GM21529 (cell line): ENCODE results near the gene HFE.
"Not testable (repeated sequence)": the region's sequence is repeated elsewhere in the genome, so short reads cannot be mapped to it uniquely, and the experiment has no call there.

Experiments used
- ATAC-seq: cut with Tn5 transposase; IDR thresholded peaks from one replicate; pipeline ENCODE4 v1.9.1; 2021; ENCODE audit not compliant: unreplicated experiment

The HFE gene

DNA sequence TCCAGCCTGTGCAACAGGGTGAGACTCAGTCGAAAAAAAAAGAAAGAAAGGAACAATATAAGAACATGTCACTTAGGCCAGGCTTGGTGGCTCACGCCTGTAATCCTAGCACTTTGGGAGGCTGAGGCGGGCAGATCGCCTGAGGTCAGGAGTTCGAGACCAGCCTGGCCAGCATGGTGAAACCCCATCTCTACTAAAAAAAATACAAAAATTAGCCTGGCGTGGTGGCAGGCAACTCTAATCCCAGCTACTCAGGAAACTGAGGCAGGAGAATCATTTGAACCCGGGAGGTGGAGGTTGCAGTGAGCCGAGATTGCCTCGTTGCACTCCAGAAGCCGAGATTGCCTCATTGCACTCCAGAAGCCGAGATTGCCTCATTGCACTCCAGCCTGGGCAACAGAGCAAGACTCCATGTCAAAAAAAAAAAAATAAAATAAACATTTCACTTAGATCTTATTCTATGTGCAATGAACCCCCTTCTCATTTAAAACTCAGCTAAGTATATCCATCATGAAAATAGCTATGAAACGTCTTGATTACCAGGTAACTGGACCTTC, 28.7 kb upstream of the HFE start:
- not testable (repeated sequence) for ATAC-seq

DNA sequence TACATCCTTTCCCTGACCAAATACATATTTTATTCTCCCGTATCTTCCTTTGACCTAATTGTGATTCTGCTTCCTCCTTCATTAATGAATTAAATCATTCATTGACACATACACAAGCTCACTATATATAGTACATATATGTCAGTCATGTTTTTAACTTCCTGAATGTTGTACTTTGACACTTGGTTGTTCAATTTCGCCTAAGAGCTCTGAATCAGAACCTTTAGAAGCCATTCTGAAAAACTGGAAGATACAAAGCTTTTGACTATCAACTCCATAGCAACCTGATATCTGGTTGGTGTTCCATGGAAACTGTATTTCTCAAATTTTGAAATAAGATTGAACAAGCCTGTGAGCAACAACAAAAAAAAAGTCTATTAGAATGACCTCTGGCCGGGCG, 27.3 kb upstream of the HFE start:
- no peak for ATAC-seq

DNA sequence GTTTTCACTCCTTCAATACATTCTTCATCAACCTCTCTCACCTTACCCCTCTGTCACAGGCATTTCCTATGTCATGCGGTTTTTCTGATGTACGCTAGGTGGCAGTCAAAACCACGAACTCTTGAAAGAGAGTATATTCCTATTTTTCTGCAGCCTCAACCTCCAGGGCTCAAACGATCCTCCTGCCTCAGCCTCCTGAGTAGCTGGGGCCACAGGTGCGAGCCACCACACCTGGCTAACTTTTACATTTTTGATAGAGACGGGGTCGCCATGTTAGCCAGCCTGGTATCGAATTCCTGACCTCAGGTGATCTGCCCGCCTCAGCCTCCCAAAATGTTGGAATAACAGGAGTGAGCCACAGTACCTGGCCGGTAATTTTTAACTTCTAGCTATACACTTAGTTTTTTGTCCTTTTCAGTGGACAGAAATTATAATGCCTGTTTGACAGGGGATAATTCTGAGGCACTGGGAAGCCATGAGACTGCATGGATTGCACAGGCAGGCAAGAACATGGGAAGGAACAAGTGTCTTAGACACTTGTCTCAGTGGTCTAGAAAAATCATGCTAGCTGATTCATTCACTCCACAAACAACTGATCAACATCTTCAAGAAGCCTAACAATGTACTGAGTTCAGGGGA, 22.5 kb upstream of the HFE start:
- no peak for ATAC-seq

DNA sequence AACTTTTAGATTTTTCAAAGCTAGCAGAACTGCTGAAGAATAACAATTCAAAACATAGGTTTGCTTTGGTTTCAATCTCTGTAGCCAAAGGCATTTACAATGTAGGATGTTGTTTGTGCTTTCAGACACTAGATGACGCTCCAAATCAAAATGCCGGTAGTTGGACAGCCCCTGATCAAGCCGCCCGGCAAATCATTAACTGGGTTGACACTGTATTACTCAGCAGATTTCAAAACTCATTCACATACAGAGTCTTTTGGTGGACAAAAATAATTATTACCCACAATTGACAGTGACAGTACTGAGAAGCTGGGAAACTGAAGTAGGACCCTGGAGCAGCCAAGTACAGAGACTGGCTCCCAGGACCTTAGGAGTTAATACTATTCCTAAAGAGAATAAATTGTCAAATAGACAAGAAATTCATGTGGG, 21.3 kb upstream of the HFE start:
- peak; percentile 90 for ATAC-seq

DNA sequence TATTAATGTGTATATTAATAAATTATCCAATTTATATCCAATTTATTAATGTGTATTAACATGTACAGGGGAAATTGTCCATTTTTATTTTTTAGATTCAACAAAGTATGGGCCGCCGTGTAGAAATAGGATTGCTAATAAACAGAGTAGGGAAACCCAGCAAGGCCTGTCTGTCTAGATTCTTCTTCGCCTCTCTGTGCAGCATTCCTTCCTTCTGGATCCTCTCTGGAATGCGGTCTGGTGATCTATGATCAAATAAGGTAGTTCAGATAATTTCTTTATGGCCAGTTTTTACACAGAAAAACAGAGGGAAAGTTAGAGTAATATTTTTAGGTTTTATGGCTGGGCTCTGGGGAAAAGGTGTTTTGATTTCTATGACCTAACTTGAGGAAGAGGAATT, 19.9 kb upstream of the HFE start:
- no peak for ATAC-seq

DNA sequence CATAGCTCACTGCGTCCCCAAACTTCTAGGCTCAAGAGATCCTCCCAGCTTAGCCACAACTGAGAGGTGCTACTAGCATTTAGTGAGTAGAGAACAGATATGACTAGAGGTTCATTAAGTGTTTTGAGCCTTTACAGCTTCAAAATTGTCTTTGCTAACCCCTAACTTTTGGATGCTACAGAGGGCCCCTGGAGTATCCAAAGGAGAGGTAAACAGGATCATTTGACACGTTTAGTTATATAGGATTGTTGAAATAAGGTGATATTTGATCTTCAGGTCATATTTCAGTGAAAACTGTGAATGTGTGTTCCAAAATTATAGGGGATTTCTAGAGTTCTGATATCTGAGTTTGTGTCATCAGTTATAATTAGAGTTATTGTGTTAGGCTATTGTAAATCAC, 19.2 kb upstream of the HFE start:
- no peak for ATAC-seq

DNA sequence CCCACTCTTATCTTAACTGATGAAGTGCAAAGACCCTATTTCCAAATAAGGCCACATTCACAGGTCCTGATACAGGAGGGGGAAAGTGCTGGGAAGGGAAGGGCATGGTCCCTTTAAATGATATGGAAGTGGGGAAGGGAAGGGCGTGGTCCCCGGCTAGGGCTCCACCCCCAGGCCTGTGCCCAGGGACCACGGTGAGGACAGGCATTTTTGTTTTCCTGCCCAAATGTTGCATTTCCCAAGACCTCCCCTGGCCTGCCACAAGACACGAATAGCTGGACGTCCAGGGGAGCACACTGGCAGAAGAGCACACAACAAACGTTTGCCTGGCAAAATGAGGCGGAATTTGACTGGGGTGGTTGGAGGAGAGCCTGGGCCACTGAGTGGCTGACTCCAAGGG, 16.1 kb upstream of the HFE start:
- ATAC-seq: no peak

DNA sequence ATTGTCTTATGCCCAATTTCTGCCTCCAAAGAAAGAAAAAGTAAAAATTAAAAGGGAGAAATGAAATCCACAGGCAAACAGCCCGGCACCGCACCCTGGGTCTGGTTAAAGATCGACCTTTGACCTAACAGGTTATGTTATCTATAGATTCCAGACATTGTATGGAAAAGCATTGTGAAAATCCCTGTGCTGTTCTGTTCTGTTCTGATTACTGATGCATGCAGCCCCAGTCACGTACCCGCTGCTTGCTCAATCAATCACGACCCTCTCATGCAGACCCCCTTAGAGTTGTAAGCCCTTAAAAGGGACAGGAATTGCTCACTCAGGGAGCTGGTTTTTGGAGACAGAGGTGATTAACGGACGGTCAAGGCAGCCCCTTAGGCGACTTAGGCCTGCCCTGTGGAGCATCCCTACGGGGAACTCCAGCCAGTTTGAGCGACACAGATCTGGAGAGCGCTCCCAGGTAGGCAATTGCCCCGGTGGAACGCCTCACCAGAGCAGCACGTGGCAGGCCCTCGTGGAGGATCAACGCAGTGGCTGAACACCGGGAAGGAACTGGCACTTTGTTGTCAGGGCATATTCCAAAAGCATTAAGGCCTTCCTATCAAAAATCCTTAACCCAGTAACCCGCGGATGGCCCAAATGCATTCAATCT, 12.0 kb upstream of the HFE start:
- ATAC-seq: no peak

DNA sequence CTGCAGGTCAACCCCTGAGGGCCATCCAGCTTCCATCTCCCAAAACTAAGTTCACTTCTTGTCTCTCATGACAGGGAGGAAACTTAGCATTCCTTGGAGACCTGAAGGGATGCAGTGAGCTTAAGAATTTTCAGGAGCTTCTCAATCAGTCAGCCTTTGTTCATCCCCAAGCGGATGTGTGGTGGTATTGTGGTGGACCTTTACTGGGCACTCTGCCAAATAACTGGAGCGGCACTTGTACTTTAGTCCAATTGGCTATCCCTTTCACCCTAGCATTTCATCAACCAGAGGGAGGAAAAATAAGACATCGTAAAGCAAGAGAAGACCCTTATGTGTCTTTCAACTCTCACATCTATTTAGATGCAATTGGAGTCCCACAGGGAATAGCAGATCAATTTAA, 9.2 kb upstream of the HFE start:
- not testable (repeated sequence) for ATAC-seq

DNA sequence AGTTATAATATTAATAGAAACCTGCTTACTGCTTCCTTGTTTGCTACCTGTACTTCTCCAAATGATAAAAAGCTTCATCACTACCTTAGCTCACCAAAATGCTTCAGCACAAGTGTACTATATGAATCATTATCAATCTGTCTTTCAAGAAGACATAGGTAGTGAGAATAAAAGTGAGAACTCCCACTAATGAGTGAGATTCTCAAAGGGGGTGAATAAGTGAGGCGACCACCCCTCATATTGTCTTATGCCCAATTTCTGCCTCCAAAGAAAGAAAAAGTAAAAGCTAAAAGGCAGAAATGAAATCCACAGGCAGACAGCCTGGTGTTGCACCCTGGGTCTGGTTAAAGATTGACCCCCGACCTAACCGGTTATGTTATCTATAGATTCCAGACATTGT, 6.1 kb upstream of the HFE start:
- ATAC-seq: not testable (repeated sequence)

DNA sequence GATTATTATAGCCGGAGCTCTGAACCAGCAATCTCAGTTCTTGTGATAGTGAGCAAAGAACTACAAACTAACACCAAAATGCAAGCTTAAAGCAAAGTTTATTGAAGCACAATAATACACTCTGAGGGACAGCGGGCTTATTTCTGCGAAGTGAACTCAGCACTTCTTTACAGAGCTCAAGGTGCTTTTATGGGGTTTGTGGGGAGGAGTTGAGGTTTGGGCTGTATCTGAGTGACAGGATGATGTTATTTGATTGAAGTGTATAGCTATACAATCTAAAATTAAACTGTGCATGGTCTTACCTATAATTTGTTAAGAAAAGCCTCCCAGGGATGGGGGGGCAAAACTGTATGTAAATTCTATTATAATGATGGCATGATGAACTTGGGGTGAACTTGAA, 1.0 kb upstream of the HFE start:
- ATAC-seq: no peak

DNA sequence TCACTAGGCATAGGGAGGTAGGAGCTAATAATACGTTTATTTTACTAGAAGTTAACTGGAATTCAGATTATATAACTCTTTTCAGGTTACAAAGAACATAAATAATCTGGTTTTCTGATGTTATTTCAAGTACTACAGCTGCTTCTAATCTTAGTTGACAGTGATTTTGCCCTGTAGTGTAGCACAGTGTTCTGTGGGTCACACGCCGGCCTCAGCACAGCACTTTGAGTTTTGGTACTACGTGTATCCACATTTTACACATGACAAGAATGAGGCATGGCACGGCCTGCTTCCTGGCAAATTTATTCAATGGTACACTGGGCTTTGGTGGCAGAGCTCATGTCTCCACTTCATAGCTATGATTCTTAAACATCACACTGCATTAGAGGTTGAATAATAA, 1.1 kb downstream of the HFE start:
- no peak for ATAC-seq

DNA sequence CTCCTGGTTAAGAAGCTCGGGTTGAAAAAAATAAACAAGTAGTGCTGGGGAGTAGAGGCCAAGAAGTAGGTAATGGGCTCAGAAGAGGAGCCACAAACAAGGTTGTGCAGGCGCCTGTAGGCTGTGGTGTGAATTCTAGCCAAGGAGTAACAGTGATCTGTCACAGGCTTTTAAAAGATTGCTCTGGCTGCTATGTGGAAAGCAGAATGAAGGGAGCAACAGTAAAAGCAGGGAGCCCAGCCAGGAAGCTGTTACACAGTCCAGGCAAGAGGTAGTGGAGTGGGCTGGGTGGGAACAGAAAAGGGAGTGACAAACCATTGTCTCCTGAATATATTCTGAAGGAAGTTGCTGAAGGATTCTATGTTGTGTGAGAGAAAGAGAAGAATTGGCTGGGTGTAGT, 2.0 kb downstream of the HFE start:
- no peak for ATAC-seq

DNA sequence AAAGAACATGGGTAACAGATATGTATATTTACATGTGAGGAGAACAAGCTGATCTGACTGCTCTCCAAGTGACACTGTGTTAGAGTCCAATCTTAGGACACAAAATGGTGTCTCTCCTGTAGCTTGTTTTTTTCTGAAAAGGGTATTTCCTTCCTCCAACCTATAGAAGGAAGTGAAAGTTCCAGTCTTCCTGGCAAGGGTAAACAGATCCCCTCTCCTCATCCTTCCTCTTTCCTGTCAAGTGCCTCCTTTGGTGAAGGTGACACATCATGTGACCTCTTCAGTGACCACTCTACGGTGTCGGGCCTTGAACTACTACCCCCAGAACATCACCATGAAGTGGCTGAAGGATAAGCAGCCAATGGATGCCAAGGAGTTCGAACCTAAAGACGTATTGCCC, 5.2 kb downstream of the HFE start:
- no peak for ATAC-seq

DNA sequence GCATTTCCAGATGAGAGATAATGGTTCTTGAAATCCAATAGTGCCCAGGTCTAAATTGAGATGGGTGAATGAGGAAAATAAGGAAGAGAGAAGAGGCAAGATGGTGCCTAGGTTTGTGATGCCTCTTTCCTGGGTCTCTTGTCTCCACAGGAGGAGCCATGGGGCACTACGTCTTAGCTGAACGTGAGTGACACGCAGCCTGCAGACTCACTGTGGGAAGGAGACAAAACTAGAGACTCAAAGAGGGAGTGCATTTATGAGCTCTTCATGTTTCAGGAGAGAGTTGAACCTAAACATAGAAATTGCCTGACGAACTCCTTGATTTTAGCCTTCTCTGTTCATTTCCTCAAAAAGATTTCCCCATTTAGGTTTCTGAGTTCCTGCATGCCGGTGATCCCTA, 6.8 kb downstream of the HFE start:
- no peak for ATAC-seq

DNA sequence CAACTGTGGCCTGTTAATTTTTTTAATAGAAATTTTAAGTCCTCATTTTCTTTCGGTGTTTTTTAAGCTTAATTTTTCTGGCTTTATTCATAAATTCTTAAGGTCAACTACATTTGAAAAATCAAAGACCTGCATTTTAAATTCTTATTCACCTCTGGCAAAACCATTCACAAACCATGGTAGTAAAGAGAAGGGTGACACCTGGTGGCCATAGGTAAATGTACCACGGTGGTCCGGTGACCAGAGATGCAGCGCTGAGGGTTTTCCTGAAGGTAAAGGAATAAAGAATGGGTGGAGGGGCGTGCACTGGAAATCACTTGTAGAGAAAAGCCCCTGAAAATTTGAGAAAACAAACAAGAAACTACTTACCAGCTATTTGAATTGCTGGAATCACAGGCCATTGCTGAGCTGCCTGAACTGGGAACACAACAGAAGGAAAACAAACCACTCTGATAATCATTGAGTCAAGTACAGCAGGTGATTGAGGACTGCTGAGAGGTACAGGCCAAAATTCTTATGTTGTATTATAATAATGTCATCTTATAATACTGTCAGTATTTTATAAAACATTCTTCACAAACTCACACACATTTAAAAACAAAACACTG, 10.1 kb downstream of the HFE start:
- peak; percentile 57 for ATAC-seq

DNA sequence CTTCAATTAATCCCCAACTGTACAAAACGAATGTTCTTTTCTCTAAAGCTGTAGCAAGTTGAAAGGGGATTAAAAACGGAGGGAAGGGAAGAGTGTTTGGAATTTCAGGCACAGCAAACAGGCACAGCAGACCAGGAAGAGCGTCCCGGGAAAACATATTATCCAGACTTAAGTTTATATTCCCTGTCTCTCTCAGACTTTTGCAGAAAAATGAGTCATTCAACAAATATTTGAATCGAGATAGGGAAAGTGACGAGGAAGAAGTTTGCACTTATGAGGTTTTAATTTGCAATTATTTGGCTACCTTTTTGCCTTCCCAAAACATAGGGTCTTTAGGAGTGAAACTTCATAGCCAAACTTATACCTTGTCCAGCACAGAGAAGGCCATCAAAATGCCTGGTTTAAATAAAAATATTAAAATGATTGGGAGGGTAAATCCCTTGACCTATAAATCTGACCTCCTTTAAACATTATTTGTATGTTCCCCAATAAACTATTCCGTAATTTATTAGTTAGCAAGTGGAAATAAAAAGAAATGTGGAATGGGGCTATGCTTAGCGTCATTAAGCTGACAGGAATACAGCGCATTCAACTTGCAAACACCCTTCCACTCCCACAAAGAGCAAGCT, 16.0 kb downstream of the HFE start:
- ATAC-seq: peak; percentile 79

DNA sequence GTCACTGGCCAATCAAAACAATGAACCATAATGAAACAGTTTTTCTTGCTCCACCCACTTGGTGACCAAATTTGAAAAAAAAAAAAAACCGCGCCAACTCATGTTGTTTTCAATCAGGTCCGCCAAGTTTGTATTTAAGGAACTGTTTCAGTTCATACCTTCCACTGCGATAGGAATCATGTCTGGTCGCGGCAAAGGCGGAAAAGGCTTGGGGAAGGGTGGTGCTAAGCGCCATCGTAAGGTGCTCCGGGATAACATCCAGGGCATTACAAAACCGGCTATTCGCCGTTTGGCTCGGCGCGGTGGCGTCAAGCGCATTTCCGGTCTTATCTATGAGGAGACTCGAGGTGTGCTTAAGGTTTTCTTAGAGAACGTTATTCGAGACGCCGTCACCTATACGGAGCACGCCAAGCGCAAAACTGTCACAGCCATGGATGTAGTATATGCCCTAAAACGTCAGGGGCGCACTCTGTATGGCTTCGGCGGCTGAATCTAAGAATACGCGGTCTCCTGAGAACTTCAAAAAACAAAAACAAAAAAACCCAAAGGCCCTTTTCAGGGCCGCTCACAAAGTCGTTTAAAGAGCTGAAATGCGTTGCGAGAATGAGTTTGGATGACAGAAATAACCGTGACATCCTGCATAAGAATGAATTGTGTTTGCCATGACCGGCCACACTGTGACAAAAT, 16.7 kb downstream of the HFE start:
- peak; percentile 83 for ATAC-seq

DNA sequence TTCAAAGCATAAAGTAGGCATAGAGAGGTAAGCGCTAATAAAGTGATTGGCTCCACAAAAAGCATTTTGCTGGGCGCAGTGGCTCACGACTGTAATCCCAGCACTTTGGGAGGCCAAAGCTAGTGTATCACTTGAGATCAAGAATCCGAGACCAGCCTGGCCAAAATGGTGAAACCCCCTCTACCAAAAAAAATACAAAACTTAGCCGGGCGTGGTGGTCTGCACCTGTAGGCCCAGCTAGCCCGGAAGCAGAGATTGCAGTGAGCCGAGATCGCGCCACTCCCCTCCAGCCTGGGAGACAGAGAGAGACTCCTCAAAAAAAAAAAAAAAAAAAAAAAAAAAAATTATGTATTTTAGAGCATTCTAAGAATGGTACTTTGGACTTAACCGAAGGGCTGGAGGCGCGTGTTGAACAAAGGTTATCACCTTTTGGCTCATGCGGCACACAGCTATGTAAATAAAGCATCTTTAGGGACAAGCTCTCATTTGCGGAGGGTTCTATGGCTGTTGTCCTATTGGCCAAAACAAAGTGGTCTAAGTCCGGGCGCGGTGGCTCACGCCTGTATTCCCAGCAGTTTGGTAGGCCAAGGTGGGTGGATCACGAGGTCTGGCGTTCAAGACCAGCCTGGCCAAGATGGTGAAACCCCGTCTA, 17.4 kb downstream of the HFE start:
- ATAC-seq: peak; percentile 1

DNA sequence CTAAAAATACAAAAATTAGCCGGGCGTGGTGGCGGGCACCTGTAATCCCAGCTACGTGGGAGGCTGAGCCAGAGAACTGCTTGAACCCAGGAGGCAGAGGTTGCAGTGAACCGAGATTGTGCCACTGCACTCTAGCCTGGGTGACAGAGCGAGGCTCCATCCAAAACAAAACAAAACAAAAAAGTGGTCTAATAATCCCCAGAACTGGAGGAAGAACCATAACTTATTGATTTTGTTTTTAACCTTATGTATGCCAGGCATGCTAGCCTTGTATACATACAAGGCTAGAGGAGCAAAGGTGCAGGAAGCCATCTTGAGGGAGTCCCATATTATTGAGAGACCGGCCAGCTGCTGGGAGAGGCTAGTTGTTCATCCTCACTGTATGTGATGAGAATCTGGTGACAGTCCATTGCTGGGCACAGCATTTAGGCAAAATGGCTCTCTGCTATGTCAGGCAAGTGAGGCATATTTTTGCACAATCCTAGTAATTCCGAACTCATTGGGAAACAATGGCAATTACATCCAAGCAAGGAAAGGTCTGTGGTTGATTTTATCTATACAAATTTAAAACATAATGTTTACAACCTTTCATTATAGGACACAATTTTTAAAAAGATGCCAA, 18.0 kb downstream of the HFE start:
- ATAC-seq: no peak
